GM19467 (cell line): ENCODE results near the gene SERPINB1.

Experiments used
- ATAC-seq: cut with Tn5 transposase; IDR thresholded peaks from one replicate; pipeline ENCODE4 v1.9.1; 2021; ENCODE audit warnings: mild to moderate bottlenecking, moderate library complexity; ENCODE audit not compliant: unreplicated experiment

Gene SERPINB1

DNA sequence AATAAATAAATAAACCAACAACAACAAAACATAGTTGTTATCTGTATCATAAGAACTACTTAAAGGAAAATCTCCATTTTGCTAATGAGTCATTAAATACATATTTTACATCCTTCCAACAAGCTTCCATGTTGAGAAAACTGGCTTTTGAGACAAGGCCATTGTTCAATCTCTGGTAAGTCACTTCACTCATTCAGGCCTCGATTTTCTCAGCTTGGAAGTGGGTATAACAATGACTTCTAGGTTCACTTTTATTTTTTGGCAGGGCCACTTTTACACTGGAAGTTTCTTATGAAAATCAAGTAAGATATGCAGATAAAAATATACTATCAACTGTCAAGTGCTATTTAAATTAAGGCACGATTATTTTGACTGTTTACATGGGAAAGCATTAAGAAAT, 46.5 kb downstream of the SERPINB1 start:
- no peak for ATAC-seq

DNA sequence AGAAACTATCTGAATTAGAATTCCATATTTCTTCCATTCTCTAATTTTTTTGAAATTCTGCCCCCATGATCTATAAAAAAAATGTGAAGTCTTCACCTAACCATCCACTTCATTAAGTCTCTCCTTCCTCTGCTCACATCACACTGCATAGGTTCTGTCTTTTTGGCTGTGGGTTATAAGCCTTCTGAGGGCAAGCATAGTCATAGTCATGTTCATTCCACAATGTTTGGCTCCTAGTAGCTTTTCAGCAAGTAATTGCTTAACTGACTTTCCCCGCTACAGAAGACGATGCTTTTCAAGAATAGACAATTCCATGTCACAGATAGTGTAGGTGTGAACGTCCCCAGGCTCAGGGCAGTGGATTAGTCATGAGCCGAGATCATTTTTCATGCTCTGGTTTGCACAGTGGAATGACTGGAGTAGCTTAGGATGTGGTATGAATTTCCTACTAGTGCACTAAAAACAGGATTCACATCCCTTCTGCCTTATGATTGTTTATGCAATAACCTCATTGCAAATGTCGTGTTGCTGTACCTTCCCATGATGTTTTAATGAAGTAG, 47.4 kb downstream of the SERPINB1 start:
- no peak for ATAC-seq

DNA sequence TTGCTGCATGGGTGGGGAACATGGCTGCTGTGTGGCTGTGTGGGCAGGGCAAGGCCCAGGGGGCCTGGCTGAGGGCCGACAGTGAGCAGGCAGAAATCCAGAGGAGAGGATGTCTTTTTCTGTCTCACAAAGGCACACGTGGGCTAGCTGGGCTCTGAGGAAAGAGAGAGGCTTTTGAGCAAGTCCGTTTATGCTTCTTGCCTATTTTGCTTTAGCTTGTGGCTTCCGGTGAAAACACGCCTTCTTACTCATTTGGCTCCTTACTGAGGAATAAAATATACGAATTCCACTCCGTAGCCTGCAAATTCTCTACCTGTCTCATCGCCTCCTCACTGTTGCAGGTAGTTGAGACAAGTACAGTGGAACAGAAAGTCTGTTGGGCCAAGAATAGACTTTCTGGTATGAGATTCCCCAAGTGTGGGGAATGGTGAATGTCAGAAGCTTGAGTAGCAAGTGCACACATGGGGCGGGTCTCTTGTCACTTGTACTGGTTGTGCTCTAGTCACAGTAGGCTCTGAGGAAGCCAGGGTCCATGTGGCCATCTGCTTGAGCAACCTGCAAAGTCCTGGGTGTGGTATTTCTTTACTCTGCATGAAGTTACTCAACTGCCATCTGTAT, 48.0 kb downstream of the SERPINB1 start:
- ATAC-seq: no peak

DNA sequence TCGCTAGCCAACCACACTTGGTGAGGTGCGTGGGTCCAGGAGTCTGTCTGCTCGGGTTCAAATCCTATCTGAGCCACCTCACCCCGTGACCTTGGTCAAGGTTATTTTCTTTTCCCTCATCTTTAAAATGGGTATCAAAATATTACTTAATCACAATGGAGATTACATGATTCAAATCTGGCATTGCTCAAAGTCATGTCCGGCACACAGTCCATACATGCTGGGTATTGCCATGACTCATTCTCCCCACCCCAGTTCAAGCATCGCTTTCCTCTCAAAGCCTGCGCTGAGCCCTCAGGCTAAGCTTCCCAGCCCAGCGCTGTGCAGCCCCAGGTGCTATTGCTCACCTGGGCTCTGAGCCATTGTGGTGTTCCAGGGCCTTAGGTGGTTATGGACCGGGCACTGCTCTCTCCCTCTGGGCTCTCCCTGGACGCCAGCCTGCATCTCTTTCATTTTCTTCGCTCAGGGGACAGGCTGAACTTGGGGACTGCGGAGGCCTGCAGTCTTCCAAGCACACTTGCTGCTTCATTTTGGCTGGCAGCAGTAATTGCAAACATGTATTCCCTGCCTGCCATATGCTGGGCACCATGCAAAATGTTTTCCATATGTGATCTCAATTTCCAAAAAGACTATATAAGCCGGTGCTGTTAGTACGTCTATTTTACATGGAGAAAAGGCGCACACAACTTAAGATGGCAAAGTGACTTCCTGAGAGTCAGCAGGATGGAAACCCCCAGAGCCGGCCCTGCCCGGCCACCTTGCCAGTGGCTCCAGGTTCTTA, 49.1 kb downstream of the SERPINB1 start:
- ATAC-seq: no peak

DNA sequence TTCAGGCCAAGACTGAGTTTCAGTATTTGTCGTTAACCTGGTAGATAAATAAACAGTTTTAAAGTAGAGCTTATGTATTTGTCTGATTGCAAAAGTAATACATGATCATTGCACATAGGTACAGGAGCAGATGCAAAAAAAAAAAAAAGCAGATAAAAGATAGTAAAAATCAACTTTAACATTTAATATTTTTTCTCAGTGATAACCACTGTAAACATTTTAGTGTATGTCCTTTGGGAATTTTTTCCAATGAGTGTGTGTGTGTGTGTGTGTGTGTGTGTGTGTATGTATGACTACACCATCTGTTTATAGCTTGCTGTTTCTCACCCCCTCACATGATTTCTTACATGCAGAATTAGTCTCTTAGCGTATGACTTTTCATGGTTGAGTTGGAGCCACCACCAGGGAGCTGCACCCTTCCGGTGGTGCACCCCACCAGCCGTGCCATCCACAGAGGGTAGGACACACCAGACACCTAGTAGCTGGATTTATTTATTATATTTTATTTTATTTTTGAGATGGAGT, 50.2 kb downstream of the SERPINB1 start:
- ATAC-seq: no peak

DNA sequence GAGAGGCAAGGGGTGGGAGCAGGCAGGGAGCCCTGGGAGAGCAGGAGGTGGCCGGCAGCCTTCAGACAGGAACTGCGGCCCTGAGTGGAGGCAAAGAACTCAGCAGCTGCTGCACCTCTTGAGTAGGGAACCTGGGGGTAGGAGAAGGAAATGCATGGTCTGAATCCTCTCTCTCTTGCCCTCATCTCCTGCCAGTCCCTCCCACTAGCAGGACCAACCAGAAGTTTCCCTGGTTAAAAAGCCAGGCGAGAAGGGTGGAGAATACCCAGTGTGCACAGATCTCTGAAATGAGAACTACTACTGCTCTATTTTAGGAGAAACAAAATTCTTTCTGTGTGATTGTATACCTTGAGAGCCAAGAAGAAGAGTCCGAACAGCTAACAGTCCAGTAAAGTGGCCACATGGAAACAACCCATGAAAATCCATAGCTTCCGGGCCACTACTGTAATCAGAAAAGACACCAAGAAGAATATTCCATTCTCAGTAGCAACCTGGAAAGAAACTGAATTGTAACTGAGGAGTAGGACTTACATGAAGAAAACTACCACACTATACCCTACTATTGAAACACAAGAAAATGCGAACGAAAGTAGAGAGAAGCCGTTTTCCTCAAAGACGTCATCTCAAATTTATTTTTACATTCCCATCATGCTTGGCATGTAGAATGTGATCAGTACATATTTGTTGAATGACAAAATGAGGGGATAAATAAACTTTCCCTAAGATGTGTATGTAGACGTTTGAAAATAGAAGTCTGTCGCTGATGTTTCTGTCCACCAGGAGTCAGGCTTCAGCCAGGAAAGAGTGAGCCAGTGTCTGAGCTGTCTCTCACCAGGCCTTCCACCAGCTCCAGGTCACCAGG, 50.8 kb downstream of the SERPINB1 start:
- ATAC-seq: peak; percentile 82

DNA sequence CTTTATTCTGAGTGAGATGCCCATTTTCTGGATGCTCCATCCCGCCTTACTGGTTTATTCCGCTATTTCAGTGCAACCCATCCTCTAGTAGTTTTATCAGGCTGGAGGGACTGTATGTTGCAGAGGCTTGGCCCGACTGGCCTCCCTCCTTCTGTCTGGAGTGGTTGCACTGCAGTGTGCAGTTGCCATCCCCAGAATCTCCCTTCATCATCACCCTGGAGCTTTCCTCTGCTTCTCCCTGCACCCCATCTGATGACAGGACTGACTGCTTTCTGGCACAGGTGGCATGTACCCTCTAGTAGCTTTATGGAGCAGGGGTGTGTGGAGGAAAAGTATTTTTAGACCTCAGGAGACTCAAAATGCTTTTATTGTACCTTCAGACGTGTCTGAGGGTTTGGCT, 55.4 kb downstream of the SERPINB1 start:
- ATAC-seq: no peak

DNA sequence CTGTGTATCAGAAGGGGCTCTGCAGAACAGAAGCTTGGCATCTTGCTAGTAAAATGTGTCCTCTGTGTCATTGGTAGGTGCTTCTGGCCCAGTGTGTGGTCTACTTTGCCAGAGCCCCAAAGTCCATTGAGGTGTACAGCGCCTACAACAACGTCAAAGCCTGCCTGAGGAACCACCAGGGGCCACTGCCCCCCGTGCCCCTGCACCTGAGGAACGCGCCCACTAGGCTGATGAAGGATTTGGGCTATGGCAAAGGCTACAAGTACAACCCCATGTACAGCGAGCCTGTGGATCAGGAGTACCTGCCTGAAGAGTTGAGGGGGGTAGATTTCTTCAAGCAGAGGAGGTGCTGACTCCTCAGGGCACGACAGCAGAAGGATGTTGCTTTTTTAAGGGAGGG, 56.7 kb downstream of the SERPINB1 start:
- no peak for ATAC-seq

DNA sequence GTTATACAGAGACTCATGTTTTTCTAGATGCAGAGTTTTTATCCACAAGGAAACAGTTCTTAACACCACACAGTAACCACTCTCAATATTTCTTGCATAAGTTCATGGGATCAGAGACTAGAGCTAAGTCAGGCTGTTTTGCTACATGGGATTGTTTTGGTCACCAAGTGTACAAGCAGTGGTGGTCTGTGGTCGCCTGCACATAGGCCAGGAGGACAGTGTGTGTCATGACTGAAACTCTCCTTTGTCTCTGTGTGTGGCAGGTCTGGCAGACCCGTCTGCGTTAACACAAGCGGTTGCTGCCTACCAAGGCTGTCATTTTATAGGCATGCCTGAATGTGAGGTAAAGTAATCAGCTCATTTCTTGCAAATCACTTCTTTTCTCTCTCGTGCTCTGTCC, 57.6 kb downstream of the SERPINB1 start:
- no peak for ATAC-seq

DNA sequence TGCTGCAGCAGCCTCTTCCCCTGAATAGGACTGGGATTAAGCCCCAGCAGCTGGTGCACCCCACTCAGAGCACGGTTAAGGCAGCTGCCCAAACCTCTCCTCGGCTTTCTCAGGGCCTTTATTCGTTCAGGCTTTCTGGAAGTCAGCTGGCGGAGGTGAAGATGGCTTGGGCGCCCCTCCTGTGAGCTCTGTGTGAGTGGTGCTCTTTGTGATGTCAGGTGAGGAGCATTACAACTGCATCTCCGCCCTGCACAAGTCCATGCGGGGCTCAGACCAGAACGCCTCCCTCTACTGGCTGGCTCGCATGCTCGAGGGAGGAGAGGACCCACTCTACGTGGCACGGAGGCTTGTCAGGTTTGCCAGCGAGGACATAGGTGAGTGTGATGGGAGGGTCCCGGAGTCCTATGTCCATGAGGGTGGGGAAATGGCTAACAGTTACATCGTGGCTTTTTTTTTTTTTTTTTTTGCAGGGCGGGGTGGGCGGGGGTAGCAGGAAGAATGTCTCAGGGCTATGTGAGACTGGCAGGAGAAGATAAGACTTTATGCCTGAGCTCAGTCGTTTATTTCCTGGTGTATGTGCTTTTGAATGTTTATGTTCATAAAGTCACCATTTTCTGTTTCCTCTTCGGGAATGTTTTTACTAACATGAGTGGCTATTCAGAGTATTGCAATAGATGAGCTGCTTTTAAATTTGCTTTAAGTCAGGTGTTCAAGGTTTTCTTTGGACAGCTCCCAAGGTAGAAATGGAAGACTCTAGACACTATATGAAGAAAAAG, 58.3 kb downstream of the SERPINB1 start:
- no peak for ATAC-seq

DNA sequence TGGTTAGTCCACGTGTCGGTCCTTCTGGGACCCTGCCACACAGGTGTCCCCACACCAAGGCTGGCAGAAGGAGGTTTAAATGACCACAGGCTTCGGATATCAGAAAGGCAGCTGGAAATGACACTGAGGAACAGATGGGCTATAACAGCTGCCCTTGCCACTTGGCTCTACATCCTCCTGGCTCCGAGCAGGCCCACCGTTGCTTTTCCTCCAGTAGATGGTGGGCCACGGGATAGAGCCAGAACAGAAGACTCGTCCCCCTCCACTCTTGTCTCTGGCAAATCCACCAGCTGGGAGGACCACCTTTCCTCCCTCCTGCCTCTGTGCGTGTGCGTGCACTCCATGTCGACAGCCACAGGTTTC, 58.9 kb downstream of the SERPINB1 start:
- ATAC-seq: no peak

DNA sequence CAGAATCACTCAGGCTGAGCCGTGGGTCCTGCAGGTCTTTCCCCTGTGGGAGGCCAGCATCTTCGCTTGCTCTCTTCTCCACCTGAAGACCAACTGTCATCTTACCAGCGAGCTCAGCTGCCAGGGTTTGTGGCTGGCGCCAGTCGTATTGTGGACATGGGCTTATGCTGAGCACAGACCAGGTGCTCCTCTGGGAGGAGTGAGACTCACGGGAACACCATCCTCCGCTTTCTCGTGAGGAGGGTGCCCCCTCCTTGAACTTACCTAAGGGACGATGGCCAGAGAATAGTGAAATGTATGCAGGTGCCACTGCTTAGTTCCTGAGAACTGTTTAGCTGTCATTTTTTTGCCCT, 59.3 kb downstream of the SERPINB1 start:
- ATAC-seq: no peak
